Glutamatergic neuron (in vitro differentiated cells): Measurements from ENCODE around the gene CBX4. TPM values are rescaled to one million over a fixed set of nuclear protein-coding genes. Genes with fewer than 3 reads are reported as not detected.
A peak's percentile ranks its signal among the peaks of the same experiment; 100 is the strongest.

Source experiments
- DNase-seq: peaks from one replicate; pipeline ENCODE4 v3.0.0; 2022
- H3K27ac Mint-ChIP-seq: one replicate; pipeline ENCODE4 v1.8.0; 2020; ENCODE audit warnings: mild to moderate bottlenecking, mixed read lengths, inconsistent platforms; ENCODE audit not compliant: unreplicated experiment
- H3K27me3 Mint-ChIP-seq: one replicate; pipeline ENCODE4 v1.8.0; 2020; ENCODE audit warnings: mild to moderate bottlenecking, moderate library complexity, mixed read lengths, inconsistent platforms; ENCODE audit not compliant: unreplicated experiment
- H3K36me3 Mint-ChIP-seq: one replicate; pipeline ENCODE4 v1.8.0; 2020; ENCODE audit warnings: mild to moderate bottlenecking, mixed read lengths, inconsistent platforms; ENCODE audit not compliant: unreplicated experiment
- H3K4me1 Mint-ChIP-seq: one replicate; pipeline ENCODE4 v1.8.0; 2020; ENCODE audit warnings: mild to moderate bottlenecking, low read depth, mixed read lengths, inconsistent platforms; ENCODE audit not compliant: unreplicated experiment
- H3K4me3 Mint-ChIP-seq: one replicate; pipeline ENCODE4 v1.8.0; 2020; ENCODE audit warnings: mild to moderate bottlenecking, mixed read lengths, inconsistent platforms; ENCODE audit not compliant: unreplicated experiment
- H3K9me3 Mint-ChIP-seq: one replicate; pipeline ENCODE4 v1.8.0; 2020; ENCODE audit warnings: mild to moderate bottlenecking, moderate library complexity, mixed read lengths, inconsistent platforms; ENCODE audit not compliant: unreplicated experiment
- CTCF ChIP-seq: fragments of 200-600 bp; sonication (generic); IDR thresholded peaks from one replicate; pipeline ENCODE4 v1.5.0; 2021; ENCODE audit not compliant: partially characterized antibody, unreplicated experiment
- total RNA-seq: library from RNA; stranded (reverse); fragmentation: NEBNext Ultra II Directional; extraction: Animal tissue kit (Norgen Biotek cat#: 25700); gene quantifications from one replicate; pipeline ENCODE4 v1.2.1, GENCODE V29; 2021; ENCODE audit not compliant: unreplicated experiment

The CBX4 gene
- total RNA-seq, 1 donor from 2014 or later: 19.3 TPM

DNA sequence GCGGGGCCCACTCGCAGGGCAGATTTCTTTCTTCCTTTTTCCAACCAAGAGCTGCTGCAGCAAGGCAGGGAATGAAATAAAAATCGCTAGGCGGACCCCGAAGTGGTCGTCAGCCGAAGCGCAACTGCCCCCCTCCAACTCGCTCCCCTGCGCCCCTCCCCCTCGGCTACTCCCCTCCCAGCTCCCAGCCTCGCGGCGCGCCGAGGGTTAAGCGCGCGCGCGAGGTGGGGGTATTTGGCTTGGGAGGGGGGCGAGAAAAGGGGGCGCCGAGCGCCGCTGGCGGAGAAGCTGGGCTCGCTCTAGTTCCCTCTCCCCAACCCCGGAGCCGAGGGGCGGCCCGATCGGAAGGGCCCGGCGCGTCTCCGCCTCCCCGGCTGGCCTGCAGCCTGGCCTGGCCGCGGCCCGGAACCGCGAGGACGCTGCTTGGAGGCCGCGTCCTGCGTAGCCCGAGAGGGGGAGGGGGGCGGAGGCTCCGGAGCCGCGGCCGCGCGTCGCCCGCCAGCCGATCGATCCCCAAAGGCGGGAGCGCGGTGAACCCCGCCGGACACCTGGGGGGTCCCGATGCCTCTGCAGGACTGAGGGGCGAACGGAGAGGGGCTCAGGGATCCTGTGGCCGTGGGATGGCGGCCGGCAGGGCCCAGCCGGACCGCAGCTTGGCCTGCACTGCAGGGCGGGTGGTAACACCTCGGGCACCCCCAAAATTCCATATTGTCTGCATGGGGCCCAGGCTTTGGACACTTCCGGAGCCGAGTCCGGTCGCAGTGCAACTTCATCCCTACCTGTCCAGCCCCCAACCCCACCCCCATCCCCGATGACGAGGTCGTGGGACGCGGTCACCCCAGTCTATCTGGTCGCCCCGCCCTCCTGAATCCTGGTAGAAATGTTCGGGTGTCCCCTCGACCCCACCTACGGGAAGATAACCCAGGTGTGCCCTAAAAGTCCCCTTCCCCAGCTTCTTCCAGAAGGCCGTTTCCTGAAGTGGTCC lies 4.9 kb upstream of the CBX4 start:
- Mint-ChIP-seq H3K4me3 (peak overlapping the region; percentile 78), H3K9me3 (peaks cover 2% of the 10 kb centered on the region), H3K27me3 (peaks cover 12% of the 10 kb centered on the region), H3K4me1 (peaks cover 10% of the 10 kb centered on the region), H3K27ac (no peak overlapping the region), H3K36me3 (no peaks in the 10 kb centered on the region)
- DNase-seq: peak; percentile 68
- TF ChIP-seq CTCF: no peak

DNA sequence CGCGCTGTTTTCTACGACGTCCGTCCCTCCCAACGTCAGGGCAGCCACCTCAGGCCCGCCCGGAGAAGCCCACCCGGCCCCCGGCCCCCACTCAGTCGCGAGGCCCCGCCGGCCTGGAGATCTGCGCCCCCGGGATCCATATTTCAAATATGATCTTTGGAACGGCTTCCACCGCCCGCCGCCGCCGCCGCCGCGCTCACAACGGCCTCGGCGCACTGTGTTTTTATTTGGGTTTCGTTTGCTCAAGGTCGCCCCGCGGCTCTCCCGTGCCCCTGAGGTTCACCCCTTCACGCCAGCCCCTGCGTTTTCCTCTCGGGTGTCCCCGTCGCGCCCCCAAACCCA lies 4.2 kb upstream of the CBX4 start:
- no peaks in the 10 kb centered on the region for H3K36me3 Mint-ChIP-seq
- H3K27me3 Mint-ChIP-seq: peaks cover 11% of the 10 kb centered on the region
- H3K9me3 Mint-ChIP-seq: peaks cover 2% of the 10 kb centered on the region
- DNase-seq: no peak
- H3K4me1 Mint-ChIP-seq: peaks cover 10% of the 10 kb centered on the region
- H3K27ac Mint-ChIP-seq: no peak overlapping the region
- peak overlapping the region; percentile 78 for H3K4me3 Mint-ChIP-seq
- no peak for TF ChIP-seq CTCF

DNA sequence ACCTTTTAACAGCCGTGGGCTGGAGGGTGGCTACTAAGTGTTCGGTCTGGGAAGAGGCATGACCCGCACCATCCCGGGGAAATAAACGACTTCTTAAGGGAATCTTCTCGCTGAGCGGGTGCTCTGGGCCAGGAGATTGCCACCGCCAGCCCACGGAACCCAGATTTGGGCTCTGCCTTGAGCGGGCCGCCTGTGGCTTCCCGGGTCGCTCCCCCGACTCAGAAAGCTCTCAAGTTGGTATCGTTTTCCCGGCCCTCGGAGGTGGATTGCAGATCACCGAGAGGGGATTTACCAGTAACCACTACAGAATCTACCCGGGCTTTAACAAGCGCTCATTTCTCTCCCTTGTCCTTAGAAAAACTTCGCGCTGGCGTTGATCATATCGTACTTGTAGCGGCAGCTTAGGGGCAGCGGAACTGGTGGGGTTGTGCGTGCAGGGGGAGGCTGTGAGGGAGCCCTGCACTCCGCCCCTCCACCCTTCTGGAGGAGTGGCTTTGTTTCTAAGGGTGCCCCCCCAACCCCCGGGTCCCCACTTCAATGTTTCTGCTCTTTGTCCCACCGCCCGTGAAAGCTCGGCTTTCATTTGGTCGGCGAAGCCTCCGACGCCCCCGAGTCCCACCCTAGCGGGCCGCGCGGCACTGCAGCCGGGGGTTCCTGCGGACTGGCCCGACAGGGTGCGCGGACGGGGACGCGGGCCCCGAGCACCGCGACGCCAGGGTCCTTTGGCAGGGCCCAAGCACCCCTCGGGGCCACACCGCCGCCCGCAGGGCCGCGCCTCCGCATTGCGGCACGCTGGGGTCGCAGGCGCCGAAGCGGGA lies 3.6 kb upstream of the CBX4 start:
- peaks cover 10% of the 10 kb centered on the region for H3K4me1 Mint-ChIP-seq
- peak overlapping the region; percentile 49 for H3K4me3 Mint-ChIP-seq
- peaks cover 11% of the 10 kb centered on the region for H3K27me3 Mint-ChIP-seq
- H3K36me3 Mint-ChIP-seq: no peaks in the 10 kb centered on the region
- no peak overlapping the region for H3K27ac Mint-ChIP-seq
- TF ChIP-seq CTCF: no peak
- peaks cover 3% of the 10 kb centered on the region for H3K9me3 Mint-ChIP-seq
- no peak for DNase-seq

- peaks cover 11% of the 10 kb centered on the region for H3K27me3 Mint-ChIP-seq
- no peak overlapping the region for H3K27ac Mint-ChIP-seq
- H3K36me3 Mint-ChIP-seq: no peaks in the 10 kb centered on the region
- DNase-seq: no peak
- H3K4me1 Mint-ChIP-seq: peaks cover 11% of the 10 kb centered on the region
- no peak for TF ChIP-seq CTCF
- H3K9me3 Mint-ChIP-seq: peaks cover 5% of the 10 kb centered on the region
- peak overlapping the region; percentile 49 for H3K4me3 Mint-ChIP-seq
Measured at GRCh38 chr17:79842136-79842655, 3.0 kb upstream of the CBX4 start.
